Stimulated activated CD4-positive, alpha-beta T cell treated with anti-CD3 and anti-CD28 coated beads, TNF-alpha, amount 100 ng/mL, for 4 hours (primary cell): ENCODE measurements around the gene H19.

Experiments used
- DNase-seq, 3 experiments: peaks; one replicate each; pipeline ENCODE4 v3.0.0-alpha.2; 2020; ENCODE audit warnings: low read depth in 3 of 3

H19 gene

GRCh38 chr11:1983601-1983961, 14.1 kb downstream of the H19 start:
- no peak for DNase-seq

DNA sequence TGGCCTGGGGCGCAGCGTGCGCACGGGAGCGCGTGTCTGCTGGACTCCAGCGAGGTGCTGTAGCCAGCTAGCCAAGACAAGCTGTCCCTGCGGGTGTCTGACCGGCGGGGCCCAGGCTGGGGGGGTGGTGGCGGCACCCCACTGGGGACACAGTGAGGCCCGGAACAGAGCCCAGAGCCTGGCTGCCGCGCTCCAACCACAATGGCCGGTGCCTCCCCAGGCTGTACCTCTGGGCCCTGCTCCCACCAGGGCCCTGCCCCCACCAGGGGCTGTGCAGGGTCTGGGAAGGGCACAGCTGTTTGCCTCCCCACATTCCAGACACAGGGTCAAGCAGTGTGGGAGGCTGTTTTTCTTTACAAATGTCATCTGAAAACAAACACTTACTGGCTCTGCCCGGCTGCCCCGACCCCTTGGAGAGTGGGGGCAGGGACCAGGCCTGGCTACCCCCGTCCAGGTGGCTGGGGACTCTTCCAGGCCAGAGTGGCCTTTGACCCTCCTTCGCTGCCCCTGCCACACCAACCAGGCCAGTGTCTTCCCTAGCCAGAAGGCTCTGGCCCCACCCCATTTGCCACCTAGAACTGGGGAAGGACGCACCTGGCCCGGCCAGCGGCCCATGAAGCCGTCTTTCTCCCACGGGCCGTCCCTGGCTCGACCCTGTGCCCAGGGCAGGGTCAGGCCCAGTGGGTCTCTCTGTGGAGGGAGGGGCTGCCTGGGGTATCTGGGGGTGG, 14.6 kb downstream of the H19 start:
- no peak for DNase-seq

DNA sequence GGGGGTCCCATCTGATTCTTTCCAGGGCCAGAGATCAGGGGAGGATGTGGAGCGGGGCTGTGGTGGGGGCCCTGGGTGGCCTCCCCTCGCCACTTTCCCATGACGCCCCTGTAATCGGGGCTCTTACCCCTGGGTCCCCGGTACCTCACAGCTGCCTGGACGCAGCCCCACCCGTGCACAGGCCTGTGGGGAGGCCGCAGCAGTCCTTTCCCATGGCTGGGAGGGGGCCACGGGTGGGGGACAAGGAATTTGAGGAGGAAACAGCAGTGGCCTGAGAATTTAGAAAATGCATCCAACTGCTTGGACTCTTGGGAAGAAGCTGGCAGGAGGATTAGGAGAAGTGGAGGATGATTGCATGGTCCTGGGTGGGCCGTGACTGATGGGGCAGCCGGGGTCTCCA, 18.0 kb downstream of the H19 start:
- no peak for DNase-seq

DNA sequence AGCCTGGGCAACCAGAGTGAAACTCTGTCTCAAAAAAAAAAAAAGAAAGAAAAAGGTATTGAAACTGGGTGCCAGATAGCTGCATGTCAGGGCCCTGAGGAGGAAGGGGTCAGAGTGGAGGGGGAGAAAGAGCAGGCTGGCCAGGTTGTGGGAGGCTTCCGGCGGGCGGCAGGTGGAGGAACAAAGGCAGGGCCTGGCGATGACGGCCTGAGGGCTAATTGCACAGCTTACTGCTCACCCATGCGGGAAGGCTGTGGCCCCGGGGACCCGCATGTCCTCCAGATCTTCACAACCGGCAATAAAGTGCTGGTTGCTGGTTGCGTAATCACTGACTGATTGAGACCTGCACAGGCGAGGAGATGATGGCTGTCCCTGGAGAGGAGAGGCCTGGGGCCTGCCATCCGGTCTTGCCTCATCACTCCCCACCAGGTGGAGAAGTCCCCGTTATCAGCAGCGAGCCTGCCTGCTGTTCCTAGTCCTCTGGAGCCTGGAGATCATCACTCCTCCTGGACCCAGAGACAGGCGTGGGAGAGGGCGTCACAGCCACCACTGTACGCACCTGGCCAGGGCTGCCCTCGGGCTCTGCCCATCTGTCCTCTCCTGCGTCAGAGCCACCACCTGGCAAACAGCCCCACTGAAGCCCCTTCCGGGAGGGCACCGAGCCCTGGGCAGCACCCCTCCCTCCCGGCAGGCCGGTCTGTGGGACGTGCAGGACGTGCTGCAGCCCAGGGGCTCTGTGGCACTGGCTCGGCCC, 18.7 kb downstream of the H19 start:
- no peak for DNase-seq

GRCh38 chr11:1975185-1975584, 22.5 kb downstream of the H19 start:
- no peak for DNase-seq

- DNase-seq, result no peak
These were observed 26.7 kb downstream of the H19 start for GRCh38 chr11:1970956-1971355.

GRCh38 chr11:1969776-1970175, 27.9 kb downstream of the H19 start:
- DNase-seq, result no peak

- DNase-seq, result no peak
These were observed 28.6 kb downstream of the H19 start for GRCh38 chr11:1969035-1969434.

DNA sequence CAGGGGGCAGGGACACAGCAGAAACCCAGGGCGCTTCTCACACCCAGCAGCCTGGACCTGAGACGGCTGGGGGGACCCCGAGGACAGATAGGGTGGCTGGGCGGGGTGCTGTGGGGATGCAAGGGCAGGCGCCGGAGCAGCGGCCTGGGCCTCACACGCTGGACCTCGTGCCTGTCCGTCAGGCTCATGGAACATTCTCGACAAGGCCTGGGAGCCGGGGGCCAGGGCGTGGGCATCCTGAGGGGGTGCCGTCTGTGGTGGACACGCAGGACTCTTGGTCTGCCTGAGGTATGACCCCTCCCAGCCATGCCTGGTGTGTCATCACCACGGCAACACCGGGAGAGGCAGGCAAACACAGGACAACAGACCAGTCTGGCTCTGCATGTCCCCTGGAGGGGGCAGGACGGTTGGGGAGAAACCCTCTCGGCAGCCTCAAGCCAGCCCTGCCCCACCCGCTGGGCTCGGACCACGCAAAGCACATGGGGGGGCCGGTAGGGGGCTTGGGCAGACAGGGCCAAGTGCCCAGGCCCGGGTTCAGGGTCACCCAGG, 29.1 kb downstream of the H19 start:
- no peak for DNase-seq

DNA sequence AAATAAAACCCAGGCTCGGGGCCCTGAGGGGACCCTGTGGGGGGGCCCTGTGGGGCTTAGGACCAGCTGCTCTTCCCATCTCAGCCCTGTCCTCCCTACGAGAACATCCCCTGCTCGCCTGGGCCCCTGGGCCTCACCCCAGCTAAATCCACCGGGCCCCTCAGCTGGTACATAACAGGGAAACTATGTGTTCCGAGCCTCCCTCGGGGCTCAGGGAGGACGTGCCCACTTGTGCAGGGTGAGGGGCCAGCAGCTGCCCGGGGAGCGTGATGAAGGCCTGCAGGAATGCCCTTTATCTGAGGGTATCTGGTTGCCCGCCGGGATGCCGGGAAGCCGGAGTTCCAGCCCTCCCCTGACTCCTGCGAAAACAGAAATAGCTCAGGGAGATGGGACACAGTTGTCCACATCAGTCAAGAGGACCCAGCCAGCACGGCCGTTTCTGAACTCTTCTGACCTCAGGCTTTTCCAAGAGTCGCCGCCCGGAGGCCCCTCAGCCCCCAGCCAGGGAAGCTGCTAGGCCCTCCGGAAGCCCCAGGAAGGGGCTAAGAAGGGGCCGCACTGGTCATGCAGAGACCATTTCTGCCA, 29.9 kb downstream of the H19 start:
- DNase-seq, result no peak

DNA sequence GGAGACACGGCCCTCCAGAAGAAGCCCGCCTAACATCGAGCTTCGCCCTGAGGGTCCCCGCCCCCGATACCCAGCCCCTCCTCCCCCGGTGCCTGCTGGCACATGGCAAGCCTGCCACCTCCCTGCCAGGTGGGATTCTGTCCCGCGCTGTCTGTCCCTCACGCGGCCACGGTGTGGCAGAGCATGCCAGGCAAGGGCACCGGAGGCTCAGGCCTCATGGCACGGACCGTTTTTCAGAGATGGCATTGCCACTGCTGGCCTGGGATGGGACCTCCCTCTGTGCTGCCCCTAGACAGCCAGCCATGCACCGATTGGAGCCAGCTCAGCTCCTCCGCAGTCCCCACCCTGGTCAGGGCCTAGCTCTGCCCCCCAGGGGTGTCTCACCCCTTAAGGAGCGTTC, 31.1 kb downstream of the H19 start:
- DNase-seq, result no peak

- DNase-seq, result no peak
These were observed 32.7 kb downstream of the H19 start for GRCh38 chr11:1964955-1965354.

DNA sequence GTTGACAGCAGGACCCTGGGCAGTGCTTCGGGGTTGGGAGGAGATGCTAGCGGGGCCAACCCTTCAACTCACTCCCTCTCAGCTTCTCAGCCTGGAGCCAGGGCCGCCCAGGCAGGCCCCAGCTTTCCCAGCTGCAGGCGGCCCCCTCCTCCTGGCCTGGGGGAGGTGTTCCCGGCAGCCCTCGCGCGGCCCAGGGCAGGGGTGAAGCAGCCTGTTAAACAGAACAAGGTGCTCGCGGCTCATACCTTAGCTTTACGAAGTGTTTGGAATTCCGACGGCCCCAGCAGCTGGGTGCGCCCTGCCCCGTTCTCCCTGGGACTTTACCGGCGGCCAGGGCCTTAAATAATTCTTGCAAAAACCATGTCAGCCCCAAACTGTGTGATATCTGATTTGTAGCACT, 33.3 kb downstream of the H19 start:
- no peak for DNase-seq

- no peak for DNase-seq
These were observed 33.8 kb downstream of the H19 start for GRCh38 chr11:1963864-1964263.

GRCh38 chr11:1959786-1960185, 37.9 kb downstream of the H19 start:
- no peak for DNase-seq

DNA sequence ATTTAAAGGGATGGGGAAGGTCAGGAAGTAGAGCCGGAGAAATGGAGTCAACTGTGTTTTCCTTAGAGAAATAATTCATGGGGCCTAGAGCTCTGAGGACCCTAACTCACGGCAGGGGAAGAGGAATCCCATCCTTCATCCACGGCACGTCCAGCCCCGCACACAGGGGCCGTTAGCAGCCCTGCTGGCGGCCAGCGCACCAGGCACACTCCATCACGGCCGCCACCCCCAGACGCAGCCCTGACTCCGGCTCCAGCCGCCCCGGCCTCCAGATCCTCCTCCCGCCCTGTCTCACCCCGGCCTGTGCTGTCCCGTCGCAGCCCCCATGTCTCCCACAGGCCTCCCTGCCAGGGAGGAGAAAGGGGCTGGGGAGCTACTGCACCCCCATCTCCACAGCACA, 39.3 kb downstream of the H19 start:
- DNase-seq, result no peak

GRCh38 chr11:1953489-1954266, 44.0 kb downstream of the H19 start:
- DNase-seq, result peak in 1 of 3 experiments; percentile 10

- DNase-seq, result no peak
These were observed 44.7 kb downstream of the H19 start for GRCh38 chr11:1952806-1953482.

- no peak for DNase-seq
These were observed 47.7 kb downstream of the H19 start for GRCh38 chr11:1949922-1950321.

- no peak for DNase-seq
These were observed 48.3 kb downstream of the H19 start for GRCh38 chr11:1949302-1949701.

GRCh38 chr11:1948389-1948788, 49.3 kb downstream of the H19 start:
- DNase-seq, result no peak
